WTC11 (cell line): ENCODE data around the gene SLAMF7. TPM values are rescaled to one million over a fixed set of nuclear protein-coding genes. Genes with fewer than 3 reads are reported as not detected.

Experiments used
- ATAC-seq: fragments of 200-7000 bp; cut with Tn5 transposase; 2 replicates; pipeline ENCODE4 v1.10.0; 2021; ENCODE audit warnings: mild to moderate bottlenecking, moderate library complexity
- CTCF ChIA-PET: fragments of 300-600 bp; sonication (Branson Sonifier 250); formaldehyde crosslinking; loops from one replicate; lab custom pipeline; 2021; ENCODE audit warnings: antibody characterized with exemption; lab: Charles Lee
- POLR2A ChIA-PET: fragments of 350-600 bp; sonication (Branson Sonifier 250); formaldehyde crosslinking; loops from one replicate; lab custom pipeline; 2021; ENCODE audit warnings: antibody characterized with exemption; lab: Charles Lee
- DNase-seq: peaks from one replicate; pipeline ENCODE4 v3.0.0; 2021; ENCODE audit warnings: low spot score
- H3K27ac Mint-ChIP-seq: 2 replicates; pipeline ENCODE4 v1.8.0; 2021; ENCODE audit warnings: mixed read lengths
- H3K27me3 Mint-ChIP-seq: 2 replicates; pipeline ENCODE4 v1.8.0; 2021; ENCODE audit warnings: low read depth, mild to moderate bottlenecking, moderate library complexity, mixed read lengths
- H3K36me3 Mint-ChIP-seq: 2 replicates; pipeline ENCODE4 v1.8.0; 2021; ENCODE audit warnings: mixed read lengths
- H3K4me1 Mint-ChIP-seq: 2 replicates; pipeline ENCODE4 v1.8.0; 2022; ENCODE audit warnings: mixed read lengths
- H3K4me3 Mint-ChIP-seq: 2 replicates; pipeline ENCODE4 v1.8.0; 2021; ENCODE audit warnings: mild to moderate bottlenecking, moderate library complexity, mixed read lengths
- H3K9me3 Mint-ChIP-seq: 2 replicates; pipeline ENCODE4 v1.8.0; 2021; ENCODE audit warnings: mixed read lengths
- ESRRA ChIP-seq: sonication (generic); formaldehyde crosslinking; IDR thresholded peaks from 2 replicates; pipeline ENCODE4 v1.8.1; 2022; ENCODE audit warnings: mild to moderate bottlenecking, missing genetic modification reagents, borderline replicate concordance
- GTF2I ChIP-seq: fragments of 250-450 bp; sonication (Bioruptor Pico); conservative IDR thresholded peaks from 2 replicates; pipeline ENCODE4 v1.4.0; 2021; ENCODE audit warnings: mild to moderate bottlenecking
- MYBL2 ChIP-seq: sonication (generic); formaldehyde crosslinking; IDR thresholded peaks from 2 replicates; pipeline ENCODE4 v1.8.1; 2023; ENCODE audit warnings: mild to moderate bottlenecking, moderate library complexity, missing genetic modification reagents
- NR1H2 ChIP-seq: sonication (generic); formaldehyde crosslinking; IDR thresholded peaks from 2 replicates; pipeline ENCODE4 v1.9.0; 2021; ENCODE audit warnings: mild to moderate bottlenecking, moderate library complexity, missing genetic modification reagents
- NR2C2 ChIP-seq: sonication (generic); formaldehyde crosslinking; IDR thresholded peaks from 2 replicates; pipeline ENCODE4 v1.8.0; 2022; ENCODE audit warnings: mild to moderate bottlenecking, missing genetic modification reagents
- NR3C1 ChIP-seq: sonication (generic); formaldehyde crosslinking; conservative IDR thresholded peaks from 2 replicates; pipeline ENCODE4 v1.8.1; 2023; ENCODE audit warnings: low read depth, mild to moderate bottlenecking, missing genetic modification reagents
- SMAD3 ChIP-seq: sonication (generic); formaldehyde crosslinking; IDR thresholded peaks from 2 replicates; pipeline ENCODE4 v1.8.0; 2022; ENCODE audit warnings: missing genetic modification reagents, mild to moderate bottlenecking, borderline replicate concordance
- total RNA-seq: library from RNA; stranded (reverse); gene quantifications from 3 replicates; pipeline ENCODE4 v1.2.3, GENCODE V29; 2021
- TF ChIP-seq, protein P1 (sequence below): sonication (generic); formaldehyde crosslinking; IDR thresholded peaks from 2 replicates; pipeline ENCODE4 v1.8.0; 2023; ENCODE audit warnings: mild to moderate bottlenecking, missing genetic modification reagents
- TF ChIP-seq, protein P2 (sequence below): sonication (generic); formaldehyde crosslinking; IDR thresholded peaks from 2 replicates; pipeline ENCODE4 v1.8.1; 2022; ENCODE audit warnings: mild to moderate bottlenecking, missing genetic modification reagents, moderate library complexity, borderline replicate concordance
- TF ChIP-seq, protein P3 (sequence below): sonication (generic); formaldehyde crosslinking; IDR thresholded peaks from 2 replicates; pipeline ENCODE4 v1.8.1; 2022; ENCODE audit warnings: mild to moderate bottlenecking, moderate library complexity, missing genetic modification reagents
- TF ChIP-seq, protein P4 (sequence below): fragments of 250-450 bp; sonication (Bioruptor Pico); IDR thresholded peaks from 2 replicates; pipeline ENCODE4 v1.9.0; 2021; ENCODE audit warnings: mild to moderate bottlenecking
- TF ChIP-seq, protein P5 (sequence below): sonication (generic); formaldehyde crosslinking; IDR thresholded peaks from 2 replicates; pipeline ENCODE4 v1.8.1; 2022; ENCODE audit warnings: missing genetic modification reagents, borderline replicate concordance
- TF ChIP-seq, protein P6 (sequence below): sonication (generic); formaldehyde crosslinking; IDR thresholded peaks from 2 replicates; pipeline ENCODE4 v1.8.0; 2022; ENCODE audit warnings: missing genetic modification reagents
- TF ChIP-seq, protein P7 (sequence below): sonication (generic); formaldehyde crosslinking; IDR thresholded peaks from 2 replicates; pipeline ENCODE4 v1.8.1; 2023; ENCODE audit warnings: mild to moderate bottlenecking, moderate library complexity, missing genetic modification reagents

The SLAMF7 gene
- total RNA-seq, 1 experiment from 2014 or later, result 0.15 TPM

DNA sequence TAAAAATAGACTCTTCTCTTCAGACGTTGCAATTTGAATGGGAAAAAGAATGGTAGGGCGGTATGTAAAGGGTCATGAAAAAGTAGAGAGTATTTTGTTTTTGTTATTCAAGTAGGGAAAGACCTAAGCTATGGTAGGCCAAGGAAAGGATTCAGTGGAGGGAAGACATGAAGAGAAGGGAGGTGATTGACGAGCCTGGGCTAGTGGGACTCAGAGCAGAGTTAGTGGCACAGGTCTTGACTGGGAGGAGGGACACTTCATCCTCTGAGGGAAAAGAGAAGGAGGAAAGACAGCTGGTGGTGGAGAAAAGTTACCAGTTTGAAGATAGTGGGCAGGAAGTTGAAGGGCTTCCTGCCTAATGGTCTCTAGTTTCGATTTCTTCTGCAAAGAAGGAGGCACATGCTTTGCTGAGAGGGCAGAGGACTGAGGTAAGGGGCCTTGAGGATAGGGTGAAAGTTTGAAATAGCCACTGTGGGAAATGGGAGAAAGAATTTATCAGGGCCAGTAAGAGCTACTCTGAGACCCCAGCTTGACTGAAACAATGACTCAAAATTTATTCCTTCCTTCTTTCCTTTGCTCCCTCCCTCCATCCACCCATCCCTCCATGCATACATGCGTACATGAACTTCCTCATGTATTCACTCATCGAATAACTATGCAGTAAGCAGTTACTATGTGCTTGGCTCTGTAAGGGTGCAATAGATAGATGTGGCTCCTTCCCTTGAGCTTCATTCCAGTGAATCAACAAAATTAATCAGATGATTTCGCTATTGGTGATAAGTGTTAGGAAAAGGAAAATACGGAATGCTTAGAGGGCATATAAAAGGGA is 31.6 kb upstream of the SLAMF7 start (continued):
- TF ChIP-seq, protein P1, sequence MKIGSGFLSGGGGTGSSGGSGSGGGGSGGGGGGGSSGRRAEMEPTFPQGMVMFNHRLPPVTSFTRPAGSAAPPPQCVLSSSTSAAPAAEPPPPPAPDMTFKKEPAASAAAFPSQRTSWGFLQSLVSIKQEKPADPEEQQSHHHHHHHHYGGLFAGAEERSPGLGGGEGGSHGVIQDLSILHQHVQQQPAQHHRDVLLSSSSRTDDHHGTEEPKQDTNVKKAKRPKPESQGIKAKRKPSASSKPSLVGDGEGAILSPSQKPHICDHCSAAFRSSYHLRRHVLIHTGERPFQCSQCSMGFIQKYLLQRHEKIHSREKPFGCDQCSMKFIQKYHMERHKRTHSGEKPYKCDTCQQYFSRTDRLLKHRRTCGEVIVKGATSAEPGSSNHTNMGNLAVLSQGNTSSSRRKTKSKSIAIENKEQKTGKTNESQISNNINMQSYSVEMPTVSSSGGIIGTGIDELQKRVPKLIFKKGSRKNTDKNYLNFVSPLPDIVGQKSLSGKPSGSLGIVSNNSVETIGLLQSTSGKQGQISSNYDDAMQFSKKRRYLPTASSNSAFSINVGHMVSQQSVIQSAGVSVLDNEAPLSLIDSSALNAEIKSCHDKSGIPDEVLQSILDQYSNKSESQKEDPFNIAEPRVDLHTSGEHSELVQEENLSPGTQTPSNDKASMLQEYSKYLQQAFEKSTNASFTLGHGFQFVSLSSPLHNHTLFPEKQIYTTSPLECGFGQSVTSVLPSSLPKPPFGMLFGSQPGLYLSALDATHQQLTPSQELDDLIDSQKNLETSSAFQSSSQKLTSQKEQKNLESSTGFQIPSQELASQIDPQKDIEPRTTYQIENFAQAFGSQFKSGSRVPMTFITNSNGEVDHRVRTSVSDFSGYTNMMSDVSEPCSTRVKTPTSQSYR, result no peak

DNA sequence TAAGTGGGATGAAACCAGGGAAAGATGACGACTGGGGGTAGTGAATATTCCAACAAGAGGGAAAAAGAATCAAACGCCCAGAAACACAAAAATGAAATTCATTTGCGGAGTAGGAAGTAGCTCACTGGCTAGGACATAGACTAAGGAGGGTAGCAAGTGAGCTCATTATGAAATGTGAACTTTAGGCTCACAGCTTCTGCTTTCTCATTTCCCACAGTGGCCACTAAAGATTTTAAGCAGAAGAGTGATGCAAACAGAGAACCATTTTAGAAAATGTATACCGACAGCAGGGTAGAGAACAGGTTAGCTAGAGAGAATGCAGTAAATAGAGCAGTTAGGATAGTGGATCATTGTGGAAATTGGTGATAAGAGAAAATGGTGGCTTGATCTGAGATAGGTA is 30.9 kb upstream of the SLAMF7 start:
- no peak for TF ChIP-seq GTF2I (CRISPR knock-in tag)
- TF ChIP-seq, protein P2, sequence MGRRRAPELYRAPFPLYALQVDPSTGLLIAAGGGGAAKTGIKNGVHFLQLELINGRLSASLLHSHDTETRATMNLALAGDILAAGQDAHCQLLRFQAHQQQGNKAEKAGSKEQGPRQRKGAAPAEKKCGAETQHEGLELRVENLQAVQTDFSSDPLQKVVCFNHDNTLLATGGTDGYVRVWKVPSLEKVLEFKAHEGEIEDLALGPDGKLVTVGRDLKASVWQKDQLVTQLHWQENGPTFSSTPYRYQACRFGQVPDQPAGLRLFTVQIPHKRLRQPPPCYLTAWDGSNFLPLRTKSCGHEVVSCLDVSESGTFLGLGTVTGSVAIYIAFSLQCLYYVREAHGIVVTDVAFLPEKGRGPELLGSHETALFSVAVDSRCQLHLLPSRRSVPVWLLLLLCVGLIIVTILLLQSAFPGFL, result no peak
- no peak for TF ChIP-seq SMAD3 (CRISPR knock-in tag)
- TF ChIP-seq MYBL2 (CRISPR knock-in tag), result no peak
- TF ChIP-seq, protein P3, sequence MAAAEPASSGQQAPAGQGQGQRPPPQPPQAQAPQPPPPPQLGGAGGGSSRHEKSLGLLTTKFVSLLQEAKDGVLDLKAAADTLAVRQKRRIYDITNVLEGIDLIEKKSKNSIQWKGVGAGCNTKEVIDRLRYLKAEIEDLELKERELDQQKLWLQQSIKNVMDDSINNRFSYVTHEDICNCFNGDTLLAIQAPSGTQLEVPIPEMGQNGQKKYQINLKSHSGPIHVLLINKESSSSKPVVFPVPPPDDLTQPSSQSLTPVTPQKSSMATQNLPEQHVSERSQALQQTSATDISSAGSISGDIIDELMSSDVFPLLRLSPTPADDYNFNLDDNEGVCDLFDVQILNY (CRISPR knock-in tag), result no peak
- TF ChIP-seq NR2C2 (CRISPR knock-in tag), result no peak
- ChIA-PET POLR2A (no interaction called here), CTCF (interaction anchor here (0.6 to 1.2 kb wide), 4 partner anchors 27 to 282 kb away, joined by 3 to 5 read pairs (median 4); partner anchors contain the start of gene ITLN2)
- Mint-ChIP-seq H3K27ac (no peak overlapping the region), H3K27me3 (no peaks in the 10 kb centered on the region), H3K36me3 (no peaks in the 10 kb centered on the region), H3K4me1 (peaks cover 9% of the 10 kb centered on the region), H3K4me3 (no peak overlapping the region), H3K9me3 (no peaks in the 10 kb centered on the region)
- ATAC-seq (no peak), DNase-seq (no peak)

DNA sequence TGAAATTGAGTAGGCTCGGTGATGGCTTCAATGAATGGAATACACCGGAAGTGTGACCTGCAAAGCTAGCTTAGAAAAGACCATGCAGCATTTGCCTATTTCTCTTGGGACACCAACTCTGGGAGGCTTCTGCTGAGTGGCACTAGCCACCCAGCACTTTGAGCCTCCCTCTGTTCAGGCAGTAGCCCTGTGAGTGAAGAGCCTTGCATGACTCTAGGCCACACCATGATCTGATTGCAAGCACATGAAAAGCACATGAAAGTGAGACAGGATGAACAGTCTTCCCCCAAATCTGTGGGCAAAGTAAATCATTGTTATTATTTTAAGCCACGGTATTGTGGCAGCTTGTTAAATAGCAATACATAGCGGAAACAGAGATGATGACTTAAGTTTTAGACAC is 30.2 kb upstream of the SLAMF7 start:
- peaks cover 2% of the 10 kb centered on the region for H3K4me1 Mint-ChIP-seq
- DNase-seq (no peak), ATAC-seq (no peak)
- POLR2A ChIA-PET, result no interaction called here
- TF ChIP-seq, protein P4, sequence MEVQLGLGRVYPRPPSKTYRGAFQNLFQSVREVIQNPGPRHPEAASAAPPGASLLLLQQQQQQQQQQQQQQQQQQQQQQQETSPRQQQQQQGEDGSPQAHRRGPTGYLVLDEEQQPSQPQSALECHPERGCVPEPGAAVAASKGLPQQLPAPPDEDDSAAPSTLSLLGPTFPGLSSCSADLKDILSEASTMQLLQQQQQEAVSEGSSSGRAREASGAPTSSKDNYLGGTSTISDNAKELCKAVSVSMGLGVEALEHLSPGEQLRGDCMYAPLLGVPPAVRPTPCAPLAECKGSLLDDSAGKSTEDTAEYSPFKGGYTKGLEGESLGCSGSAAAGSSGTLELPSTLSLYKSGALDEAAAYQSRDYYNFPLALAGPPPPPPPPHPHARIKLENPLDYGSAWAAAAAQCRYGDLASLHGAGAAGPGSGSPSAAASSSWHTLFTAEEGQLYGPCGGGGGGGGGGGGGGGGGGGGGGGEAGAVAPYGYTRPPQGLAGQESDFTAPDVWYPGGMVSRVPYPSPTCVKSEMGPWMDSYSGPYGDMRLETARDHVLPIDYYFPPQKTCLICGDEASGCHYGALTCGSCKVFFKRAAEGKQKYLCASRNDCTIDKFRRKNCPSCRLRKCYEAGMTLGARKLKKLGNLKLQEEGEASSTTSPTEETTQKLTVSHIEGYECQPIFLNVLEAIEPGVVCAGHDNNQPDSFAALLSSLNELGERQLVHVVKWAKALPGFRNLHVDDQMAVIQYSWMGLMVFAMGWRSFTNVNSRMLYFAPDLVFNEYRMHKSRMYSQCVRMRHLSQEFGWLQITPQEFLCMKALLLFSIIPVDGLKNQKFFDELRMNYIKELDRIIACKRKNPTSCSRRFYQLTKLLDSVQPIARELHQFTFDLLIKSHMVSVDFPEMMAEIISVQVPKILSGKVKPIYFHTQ, result no peak
- TF ChIP-seq NR1H2 (no peak), NR3C1 (CRISPR knock-in tag) (no peak), ESRRA (CRISPR knock-in tag) (no peak)
- TF ChIP-seq, protein P2, result no peak
- TF ChIP-seq, protein P5, sequence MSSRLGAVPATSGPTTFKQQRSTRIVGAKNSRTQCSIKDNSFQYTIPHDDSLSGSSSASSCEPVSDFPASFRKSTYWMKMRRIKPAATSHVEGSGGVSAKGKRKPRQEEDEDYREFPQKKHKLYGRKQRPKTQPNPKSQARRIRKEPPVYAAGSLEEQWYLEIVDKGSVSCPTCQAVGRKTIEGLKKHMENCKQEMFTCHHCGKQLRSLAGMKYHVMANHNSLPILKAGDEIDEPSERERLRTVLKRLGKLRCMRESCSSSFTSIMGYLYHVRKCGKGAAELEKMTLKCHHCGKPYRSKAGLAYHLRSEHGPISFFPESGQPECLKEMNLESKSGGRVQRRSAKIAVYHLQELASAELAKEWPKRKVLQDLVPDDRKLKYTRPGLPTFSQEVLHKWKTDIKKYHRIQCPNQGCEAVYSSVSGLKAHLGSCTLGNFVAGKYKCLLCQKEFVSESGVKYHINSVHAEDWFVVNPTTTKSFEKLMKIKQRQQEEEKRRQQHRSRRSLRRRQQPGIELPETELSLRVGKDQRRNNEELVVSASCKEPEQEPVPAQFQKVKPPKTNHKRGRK (CRISPR knock-in tag), result no peak
- TF ChIP-seq, protein P6, sequence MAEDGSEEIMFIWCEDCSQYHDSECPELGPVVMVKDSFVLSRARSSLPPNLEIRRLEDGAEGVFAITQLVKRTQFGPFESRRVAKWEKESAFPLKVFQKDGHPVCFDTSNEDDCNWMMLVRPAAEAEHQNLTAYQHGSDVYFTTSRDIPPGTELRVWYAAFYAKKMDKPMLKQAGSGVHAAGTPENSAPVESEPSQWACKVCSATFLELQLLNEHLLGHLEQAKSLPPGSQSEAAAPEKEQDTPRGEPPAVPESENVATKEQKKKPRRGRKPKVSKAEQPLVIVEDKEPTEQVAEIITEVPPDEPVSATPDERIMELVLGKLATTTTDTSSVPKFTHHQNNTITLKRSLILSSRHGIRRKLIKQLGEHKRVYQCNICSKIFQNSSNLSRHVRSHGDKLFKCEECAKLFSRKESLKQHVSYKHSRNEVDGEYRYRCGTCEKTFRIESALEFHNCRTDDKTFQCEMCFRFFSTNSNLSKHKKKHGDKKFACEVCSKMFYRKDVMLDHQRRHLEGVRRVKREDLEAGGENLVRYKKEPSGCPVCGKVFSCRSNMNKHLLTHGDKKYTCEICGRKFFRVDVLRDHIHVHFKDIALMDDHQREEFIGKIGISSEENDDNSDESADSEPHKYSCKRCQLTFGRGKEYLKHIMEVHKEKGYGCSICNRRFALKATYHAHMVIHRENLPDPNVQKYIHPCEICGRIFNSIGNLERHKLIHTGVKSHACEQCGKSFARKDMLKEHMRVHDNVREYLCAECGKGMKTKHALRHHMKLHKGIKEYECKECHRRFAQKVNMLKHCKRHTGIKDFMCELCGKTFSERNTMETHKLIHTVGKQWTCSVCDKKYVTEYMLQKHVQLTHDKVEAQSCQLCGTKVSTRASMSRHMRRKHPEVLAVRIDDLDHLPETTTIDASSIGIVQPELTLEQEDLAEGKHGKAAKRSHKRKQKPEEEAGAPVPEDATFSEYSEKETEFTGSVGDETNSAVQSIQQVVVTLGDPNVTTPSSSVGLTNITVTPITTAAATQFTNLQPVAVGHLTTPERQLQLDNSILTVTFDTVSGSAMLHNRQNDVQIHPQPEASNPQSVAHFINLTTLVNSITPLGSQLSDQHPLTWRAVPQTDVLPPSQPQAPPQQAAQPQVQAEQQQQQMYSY (CRISPR knock-in tag), result no peak
- TF ChIP-seq, protein P7, sequence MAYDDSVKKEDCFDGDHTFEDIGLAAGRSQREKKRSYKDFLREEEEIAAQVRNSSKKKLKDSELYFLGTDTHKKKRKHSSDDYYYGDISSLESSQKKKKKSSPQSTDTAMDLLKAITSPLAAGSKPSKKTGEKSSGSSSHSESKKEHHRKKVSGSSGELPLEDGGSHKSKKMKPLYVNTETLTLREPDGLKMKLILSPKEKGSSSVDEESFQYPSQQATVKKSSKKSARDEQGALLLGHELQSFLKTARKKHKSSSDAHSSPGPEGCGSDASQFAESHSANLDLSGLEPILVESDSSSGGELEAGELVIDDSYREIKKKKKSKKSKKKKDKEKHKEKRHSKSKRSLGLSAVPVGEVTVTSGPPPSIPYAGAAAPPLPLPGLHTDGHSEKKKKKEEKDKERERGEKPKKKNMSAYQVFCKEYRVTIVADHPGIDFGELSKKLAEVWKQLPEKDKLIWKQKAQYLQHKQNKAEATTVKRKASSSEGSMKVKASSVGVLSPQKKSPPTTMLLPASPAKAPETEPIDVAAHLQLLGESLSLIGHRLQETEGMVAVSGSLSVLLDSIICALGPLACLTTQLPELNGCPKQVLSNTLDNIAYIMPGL (CRISPR knock-in tag), result no peak
- no peak overlapping the region for H3K4me3 Mint-ChIP-seq
- no peaks in the 10 kb centered on the region for H3K36me3 Mint-ChIP-seq
- CTCF ChIA-PET, result no interaction called here
- no peak overlapping the region for H3K27ac Mint-ChIP-seq
- H3K9me3 Mint-ChIP-seq, result no peaks in the 10 kb centered on the region
- no peaks in the 10 kb centered on the region for H3K27me3 Mint-ChIP-seq
